ENCODE measurements around the gene PLLP. TPM values are rescaled to one million over a fixed set of nuclear protein-coding genes. Genes with fewer than 3 reads are reported as not detected.

Gene PLLP
- total RNA-seq, 2 experiments from 2014 or later: 0.22 TPM; not detected in 1

DNA sequence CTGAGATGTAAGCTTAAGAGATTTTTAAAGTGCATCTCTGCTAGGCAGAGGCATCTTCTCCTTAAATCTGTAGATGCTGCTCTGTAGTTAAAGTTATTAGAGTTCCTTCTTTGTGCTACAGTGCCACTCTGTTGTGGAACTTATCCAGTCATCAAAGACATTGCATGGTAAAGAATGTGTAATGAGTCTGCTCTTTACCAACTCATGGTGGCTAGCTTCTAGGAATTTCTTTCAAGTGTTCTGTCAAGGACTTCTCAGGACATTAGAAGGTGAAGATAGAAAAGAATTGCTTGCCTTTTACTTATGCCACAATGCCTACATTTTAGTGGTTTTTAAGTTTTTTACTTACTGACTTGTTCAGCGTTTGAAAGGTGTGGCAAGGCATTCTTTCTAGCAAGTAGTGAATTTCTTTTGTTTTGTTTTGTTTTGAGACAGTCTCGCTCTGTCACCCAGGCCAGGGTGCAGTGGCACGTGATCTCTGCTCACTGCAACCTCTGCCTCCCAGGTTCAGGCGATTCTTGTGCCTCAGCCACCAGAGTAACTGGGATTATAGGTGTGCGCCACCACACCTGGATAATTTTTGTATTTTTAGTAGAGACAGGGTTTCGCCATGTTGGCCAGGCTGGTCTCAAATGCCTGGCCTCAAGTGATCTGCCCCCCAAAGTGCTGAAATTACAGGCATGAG lies 59.7 kb downstream of the PLLP start:
- no peaks in the 10 kb centered on the region for H3K79me2 ChIP-seq (ENCODE audit: insufficient read depth, low read depth, low read length)
- no peak overlapping the region for H3K4me2 ChIP-seq (ENCODE audit: low read length)
- no peak overlapping the region for H3K4me3 ChIP-seq (ENCODE audit: low read depth, low read length, poor library complexity, severe bottlenecking)
- no peak overlapping the region for H3K27ac ChIP-seq (ENCODE audit: low read depth, low read length, poor library complexity, severe bottlenecking)
- TF ChIP-seq, protein P1, sequence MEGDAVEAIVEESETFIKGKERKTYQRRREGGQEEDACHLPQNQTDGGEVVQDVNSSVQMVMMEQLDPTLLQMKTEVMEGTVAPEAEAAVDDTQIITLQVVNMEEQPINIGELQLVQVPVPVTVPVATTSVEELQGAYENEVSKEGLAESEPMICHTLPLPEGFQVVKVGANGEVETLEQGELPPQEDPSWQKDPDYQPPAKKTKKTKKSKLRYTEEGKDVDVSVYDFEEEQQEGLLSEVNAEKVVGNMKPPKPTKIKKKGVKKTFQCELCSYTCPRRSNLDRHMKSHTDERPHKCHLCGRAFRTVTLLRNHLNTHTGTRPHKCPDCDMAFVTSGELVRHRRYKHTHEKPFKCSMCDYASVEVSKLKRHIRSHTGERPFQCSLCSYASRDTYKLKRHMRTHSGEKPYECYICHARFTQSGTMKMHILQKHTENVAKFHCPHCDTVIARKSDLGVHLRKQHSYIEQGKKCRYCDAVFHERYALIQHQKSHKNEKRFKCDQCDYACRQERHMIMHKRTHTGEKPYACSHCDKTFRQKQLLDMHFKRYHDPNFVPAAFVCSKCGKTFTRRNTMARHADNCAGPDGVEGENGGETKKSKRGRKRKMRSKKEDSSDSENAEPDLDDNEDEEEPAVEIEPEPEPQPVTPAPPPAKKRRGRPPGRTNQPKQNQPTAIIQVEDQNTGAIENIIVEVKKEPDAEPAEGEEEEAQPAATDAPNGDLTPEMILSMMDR (conservative IDR thresholded peaks at IDR 0.05; ENCODE audit: low read length): no peak
- no peak for TF ChIP-seq EZH2phosphoT487 (IDR thresholded peaks at IDR 0.05; ENCODE audit: borderline replicate concordance, low read depth, low read length)
- no peaks in the 10 kb centered on the region for H3K4me1 ChIP-seq (ENCODE audit: insufficient read depth, low read length, poor library complexity, severe bottlenecking)
- CTCF ChIA-PET (ENCODE audit: unreplicated experiment): no interaction called here
- intact Hi-C loops (cut with micrococcal nuclease; ENCODE audit: unreplicated experiment): no loop called here
- no peak for DNase-seq (ENCODE audit: low spot score)
- H3K9me3 ChIP-seq (ENCODE audit: low read length): peaks cover 2% of the 10 kb centered on the region; the same call in 1 of the 2 replicates
- no peaks in the 10 kb centered on the region for H3K9me2 ChIP-seq (ENCODE audit: insufficient read depth, low read length)
- no peaks in the 10 kb centered on the region for H4K20me1 ChIP-seq (ENCODE audit: insufficient read depth, low read length)
- H2AFZ ChIP-seq (ENCODE audit: low read length): no peak overlapping the region
- peaks cover 90% of the 10 kb centered on the region for H3K36me3 ChIP-seq (ENCODE audit: insufficient read depth, low read length)
- POLR2A ChIA-PET: interaction anchor here (1.8 kb wide), 1 partner anchor 10 kb away, joined by 5 read pairs; no protein-coding TSS in a partner anchor
- no TSS peak for BruUV-seq (replicated peaks)

- peaks cover 8% of the 10 kb centered on the region; the same call in 1 of the 2 replicates for H3K9me3 ChIP-seq (ENCODE audit: low read length)
- H3K36me3 ChIP-seq (ENCODE audit: insufficient read depth, low read length): peaks cover 93% of the 10 kb centered on the region
- BruUV-seq (replicated peaks): no TSS peak
- no peak overlapping the region for H3K4me2 ChIP-seq (ENCODE audit: low read length)
- no peaks in the 10 kb centered on the region for H3K79me2 ChIP-seq (ENCODE audit: insufficient read depth, low read depth, low read length)
- no peaks in the 10 kb centered on the region for H3K9me2 ChIP-seq (ENCODE audit: insufficient read depth, low read length)
- H2AFZ ChIP-seq (ENCODE audit: low read length): no peak overlapping the region
- TF ChIP-seq EZH2phosphoT487 (IDR thresholded peaks at IDR 0.05; ENCODE audit: borderline replicate concordance, low read depth, low read length): no peak
- TF ChIP-seq, protein P1 (conservative IDR thresholded peaks at IDR 0.05; ENCODE audit: low read length): no peak
- H3K27ac ChIP-seq (ENCODE audit: low read depth, low read length, poor library complexity, severe bottlenecking): no peak overlapping the region
- DNase-seq (ENCODE audit: low spot score): no peak
- intact Hi-C loops (cut with micrococcal nuclease; ENCODE audit: unreplicated experiment): no loop called here
- ChIA-PET CTCF (ENCODE audit: unreplicated experiment) (no interaction called here), POLR2A (interaction anchor here (1.8 to 2.1 kb wide), 2 partner anchors 10 to 13 kb away, joined by 4 to 5 read pairs; no protein-coding TSS in a partner anchor)
- H4K20me1 ChIP-seq (ENCODE audit: insufficient read depth, low read length): no peaks in the 10 kb centered on the region
- no peak overlapping the region for H3K4me3 ChIP-seq (ENCODE audit: low read depth, low read length, poor library complexity, severe bottlenecking)
- no peaks in the 10 kb centered on the region for H3K4me1 ChIP-seq (ENCODE audit: insufficient read depth, low read length, poor library complexity, severe bottlenecking)
Observed at GRCh38 chr16:57223057-57223456, 61.4 kb downstream of the PLLP start.

GRCh38 chr16:57216968-57217367 lies 67.5 kb downstream of the PLLP start:
- Histone ChIP-seq H3K79me2 (ENCODE audit: insufficient read depth, low read depth, low read length) (no peaks in the 10 kb centered on the region), H3K4me3 (ENCODE audit: low read depth, low read length, poor library complexity, severe bottlenecking) (no peak overlapping the region), H3K36me3 (ENCODE audit: insufficient read depth, low read length) (peaks cover 96% of the 10 kb centered on the region), H3K27ac (ENCODE audit: low read depth, low read length, poor library complexity, severe bottlenecking) (no peak overlapping the region), H2AFZ (ENCODE audit: low read length) (no peak overlapping the region), H3K4me2 (ENCODE audit: low read length) (no peak overlapping the region), H3K9me3 (ENCODE audit: low read length) (peaks cover 32% of the 10 kb centered on the region; the same call in 1 of the 2 replicates), H3K9me2 (ENCODE audit: insufficient read depth, low read length) (no peaks in the 10 kb centered on the region), H3K4me1 (ENCODE audit: insufficient read depth, low read length, poor library complexity, severe bottlenecking) (no peaks in the 10 kb centered on the region), H4K20me1 (ENCODE audit: insufficient read depth, low read length) (no peaks in the 10 kb centered on the region)
- ChIA-PET CTCF (ENCODE audit: unreplicated experiment) (no interaction called here), POLR2A (no interaction called here)
- no TSS peak for BruUV-seq (replicated peaks)
- intact Hi-C loops (cut with micrococcal nuclease; ENCODE audit: unreplicated experiment): no loop called here
- TF ChIP-seq, protein P1 (conservative IDR thresholded peaks at IDR 0.05; ENCODE audit: low read length): no peak
- TF ChIP-seq EZH2phosphoT487 (IDR thresholded peaks at IDR 0.05; ENCODE audit: borderline replicate concordance, low read depth, low read length): no peak
- DNase-seq (ENCODE audit: low spot score): no peak

Data from OCI-LY7 (cell line).